Endometrium (tissue), 2 donors: ENCODE measurements around the gene S100A13.
"Not testable (repeated sequence)": the region's sequence is repeated elsewhere in the genome, so short reads cannot be mapped to it uniquely, and the experiment has no call there.

Source experiments
- FAIRE-seq: peaks from 2 replicates; lab custom pipeline; 2012; peaks lifted over from hg19 to GRCh38; lab: Jason Lieb, UNC
- donor health status: control.
- donor health status: control.

The S100A13 gene

DNA sequence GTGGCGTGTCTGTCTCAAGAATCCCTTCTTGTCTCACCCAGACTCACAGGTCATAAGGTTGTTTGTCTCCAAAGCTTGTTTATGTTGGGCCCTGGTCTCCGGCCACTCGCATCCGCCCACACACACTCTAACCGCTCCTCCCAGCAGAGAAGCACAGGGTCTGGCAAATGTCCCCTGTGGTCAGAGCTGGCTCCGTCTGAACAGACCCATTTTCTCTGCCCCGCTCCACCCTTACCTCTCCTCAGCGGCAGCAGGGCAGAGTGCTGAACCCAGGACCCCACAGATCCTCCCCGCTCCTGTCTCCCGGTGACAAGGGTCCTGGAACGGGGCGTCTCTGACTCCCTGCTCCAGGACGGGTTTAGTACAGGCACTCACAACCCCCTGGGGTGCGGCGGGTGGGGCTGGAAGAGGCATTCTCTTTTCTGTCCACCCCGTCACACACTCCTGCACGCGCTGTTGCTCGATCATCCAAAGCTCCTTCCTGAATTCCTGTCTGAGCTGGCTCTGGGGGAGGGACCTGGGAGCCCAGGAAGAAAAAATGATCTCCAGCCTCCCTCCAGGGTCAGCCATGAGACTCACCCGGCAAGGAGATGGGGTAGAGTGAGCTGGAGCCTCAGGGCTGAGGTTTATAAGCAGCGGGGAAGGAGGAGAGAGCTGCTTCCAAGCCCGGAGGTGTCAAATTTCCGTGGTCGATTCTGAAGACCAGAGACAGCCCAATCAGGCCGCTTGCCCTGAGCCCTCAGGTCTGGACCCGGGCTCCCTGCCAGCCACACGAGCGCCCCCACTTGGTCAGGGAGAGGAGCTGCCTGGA lies at the start of gene S100A13:
TSS of gene S100A13 (minus strand) at position 602 of the 811 bp plus-strand sequence. CDS start 1,033 bp downstream, outside the sequence.
- no peak for FAIRE-seq

DNA sequence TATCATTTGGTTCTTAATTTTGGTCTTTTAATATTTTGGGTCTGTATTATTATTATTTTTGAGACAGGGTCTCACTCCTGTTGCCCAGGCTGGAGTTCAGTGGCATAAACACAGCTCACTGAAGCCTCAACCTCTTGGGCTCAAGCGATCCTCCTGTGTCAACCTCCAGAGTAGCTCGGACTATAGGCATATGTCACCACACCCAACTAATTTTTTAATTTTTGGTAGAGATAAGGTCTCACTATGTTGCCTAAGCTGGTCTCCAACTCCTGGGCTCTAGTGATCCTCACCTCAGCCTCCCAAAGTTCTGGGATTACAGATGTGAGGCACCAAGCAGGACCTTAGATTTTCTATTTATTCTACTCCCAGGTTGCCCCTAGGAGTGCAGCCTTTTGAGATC lies 46.2 kb upstream of the S100A13 start:
- FAIRE-seq: no peak

DNA sequence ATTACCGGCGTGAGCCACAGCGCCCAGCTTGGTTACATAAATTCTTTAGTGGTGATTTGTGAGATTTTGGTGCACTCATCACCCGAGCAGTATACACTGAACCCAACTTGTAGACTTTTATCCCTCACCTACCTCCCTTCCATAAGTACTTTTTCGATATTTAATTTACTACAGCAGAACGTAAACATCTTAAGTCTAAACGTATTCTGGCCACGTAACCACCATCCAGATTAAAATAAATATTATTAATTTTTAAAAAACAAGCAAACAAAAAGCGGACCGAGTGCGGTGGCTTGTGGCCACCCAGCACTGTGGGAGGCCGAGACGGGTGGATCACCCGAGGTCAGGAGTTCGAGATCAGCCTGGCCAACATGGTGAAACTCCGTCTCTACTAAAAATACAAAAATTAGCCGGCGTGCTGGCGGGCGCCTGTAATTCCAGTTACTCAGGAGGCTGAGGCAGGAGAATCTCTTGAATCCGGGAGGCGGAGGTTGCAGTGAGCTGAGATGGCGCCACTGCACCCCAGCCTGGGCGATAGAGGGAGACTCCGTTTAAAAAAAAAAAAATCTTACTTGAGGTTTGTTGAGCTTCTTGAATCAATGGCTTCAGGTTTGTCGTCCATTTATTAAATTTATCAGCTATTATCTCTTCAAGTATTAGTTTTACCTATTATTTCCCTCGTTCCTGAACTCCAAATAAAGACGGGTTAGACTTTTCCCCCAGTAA lies 44.5 kb upstream of the S100A13 start:
- not testable (repeated sequence) for FAIRE-seq

DNA sequence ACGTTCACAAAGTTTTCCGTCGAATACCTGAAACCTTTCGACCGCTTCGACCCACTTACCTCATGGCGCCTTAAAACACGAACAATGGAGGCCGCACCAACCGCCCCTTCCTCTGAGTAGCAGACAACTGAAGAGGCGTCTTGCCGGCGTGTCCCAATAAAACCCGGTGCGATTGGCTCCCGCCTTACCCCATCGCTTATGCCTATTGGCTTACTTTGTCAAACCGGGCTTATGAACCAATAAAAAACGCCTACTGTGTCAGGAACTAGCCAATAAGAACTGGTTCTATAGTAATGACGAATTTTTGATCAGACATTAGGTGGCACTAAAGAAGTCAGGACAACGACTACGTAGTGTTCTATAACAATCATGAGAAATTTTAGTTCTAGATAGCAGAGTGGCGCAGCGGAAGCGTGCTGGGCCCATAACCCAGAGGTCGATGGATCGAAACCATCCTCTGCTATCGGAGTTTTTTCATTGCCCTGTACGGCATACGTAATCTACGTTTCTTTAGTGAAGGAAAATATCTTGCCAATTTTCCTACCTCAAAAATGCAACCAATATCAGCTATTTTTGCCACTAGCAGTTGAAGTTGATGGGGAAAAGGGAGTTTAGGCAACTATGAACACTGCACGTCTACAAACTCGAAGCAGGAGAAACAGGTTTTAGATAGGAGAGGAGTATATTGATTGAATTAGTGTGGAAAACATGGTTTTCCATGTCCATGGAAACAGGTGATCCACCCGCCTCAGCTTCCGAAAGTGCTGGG lies 43.7 kb upstream of the S100A13 start, which contains the start of gene ILF2:
TSS of gene ILF2 (minus strand) at position 135 of the 769 bp plus-strand sequence. CDS start at position 64, 71 bp downstream.
- FAIRE-seq: peak; percentile 99

DNA sequence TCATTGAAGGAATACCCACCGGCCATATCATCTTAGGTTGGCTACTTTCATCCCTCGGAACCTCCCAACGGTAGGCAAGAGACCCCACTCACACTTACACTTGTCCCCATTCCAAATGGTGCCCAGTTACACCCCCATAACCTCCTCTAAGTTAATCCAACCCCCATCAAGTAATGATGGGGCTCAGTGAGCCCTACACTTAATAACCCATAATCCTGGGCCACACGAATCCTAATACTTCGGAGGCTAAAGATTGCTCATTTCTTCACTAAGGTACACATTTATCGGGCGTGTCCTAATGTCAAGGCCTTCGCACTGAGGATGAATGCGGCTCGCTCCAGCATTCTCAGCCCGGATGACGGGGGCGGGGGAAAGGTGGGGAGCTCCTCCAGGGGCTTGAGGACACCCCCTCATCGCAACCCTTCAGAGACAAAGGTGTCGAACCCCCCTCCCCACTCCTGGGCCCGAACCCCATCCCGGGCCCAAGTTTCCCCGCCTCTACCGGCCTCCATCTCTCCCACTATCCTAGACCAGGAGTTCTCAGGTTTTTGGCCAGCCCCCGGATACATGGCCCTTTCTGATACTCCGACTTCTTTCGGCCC lies 43.1 kb upstream of the S100A13 start:
- FAIRE-seq: no peak

DNA sequence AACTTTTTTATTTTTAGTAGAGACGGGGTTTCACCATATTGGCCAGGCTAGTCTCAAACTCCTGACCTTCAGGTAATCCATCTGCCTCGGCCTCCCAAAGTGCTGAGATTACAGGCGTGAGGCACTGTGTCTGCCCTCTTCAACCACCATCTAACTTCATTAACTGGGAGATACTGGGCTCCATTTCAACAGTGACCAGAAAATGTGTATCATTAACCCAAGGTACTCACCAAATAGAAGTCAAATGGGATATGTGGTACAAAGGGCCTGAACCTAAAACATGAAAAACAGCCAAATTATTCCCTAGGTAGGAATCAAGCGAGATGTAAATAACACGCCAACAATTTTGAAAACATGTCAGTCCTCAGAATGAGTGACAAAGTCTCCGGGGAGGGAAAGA lies 42.3 kb upstream of the S100A13 start:
- no peak for FAIRE-seq

DNA sequence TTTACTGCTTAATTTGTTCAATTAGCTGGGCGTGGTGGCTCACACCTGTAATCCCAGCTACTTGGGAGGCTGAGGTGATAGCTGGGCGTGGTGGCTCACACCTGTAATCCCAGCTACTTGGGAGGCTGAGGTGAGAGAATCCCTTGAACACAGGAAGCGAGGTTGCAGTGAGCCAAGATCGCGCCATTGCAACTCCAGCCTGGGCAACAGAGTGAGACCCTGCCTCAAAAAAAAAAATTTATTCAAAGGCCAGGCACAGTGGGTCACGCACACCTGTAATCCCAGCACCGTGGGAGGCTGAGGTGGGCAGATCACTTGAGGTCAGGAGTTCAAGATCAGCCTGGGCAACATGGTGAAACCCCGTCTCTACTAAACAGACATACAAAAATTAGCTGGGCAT lies 41.4 kb upstream of the S100A13 start:
- FAIRE-seq: not testable (repeated sequence)

DNA sequence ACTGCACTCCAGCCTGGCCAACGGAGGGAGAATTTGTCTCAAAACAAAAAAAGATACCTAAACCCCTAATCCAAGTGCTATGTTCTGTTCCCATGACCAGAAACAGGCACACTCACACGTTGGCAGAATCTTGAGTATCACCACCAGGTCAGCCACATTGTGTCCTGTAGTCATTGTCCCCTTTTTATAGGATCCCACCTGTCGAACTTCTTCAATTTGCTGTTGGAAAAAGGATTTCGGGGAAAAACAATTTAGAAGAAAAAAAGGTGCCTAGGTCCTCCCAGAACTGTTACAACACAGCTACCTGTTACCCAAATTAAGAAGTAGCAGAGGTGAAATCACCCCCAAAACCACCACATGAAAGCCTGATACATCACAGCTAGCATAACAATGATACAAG lies 40.1 kb upstream of the S100A13 start:
- no peak for FAIRE-seq

DNA sequence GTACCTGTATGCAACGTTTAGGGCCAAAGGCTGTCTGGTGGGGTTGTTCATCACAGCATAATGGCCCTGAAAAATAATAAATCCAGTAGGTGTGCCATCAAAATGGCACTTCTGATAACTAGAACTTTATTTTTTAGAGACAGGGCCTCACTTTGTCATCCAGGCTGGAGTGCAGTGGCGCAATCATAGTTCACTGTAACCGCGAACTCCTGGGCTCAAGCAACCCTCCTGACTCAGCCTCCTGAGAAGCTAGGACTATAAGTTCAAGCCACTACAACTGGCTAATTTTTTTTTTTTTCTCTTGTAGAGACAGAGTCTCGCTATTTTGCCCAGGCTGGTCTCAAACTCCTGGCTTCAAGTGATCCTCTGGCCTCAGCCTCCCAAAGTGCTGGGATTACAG lies 35.9 kb upstream of the S100A13 start:
- no peak for FAIRE-seq

DNA sequence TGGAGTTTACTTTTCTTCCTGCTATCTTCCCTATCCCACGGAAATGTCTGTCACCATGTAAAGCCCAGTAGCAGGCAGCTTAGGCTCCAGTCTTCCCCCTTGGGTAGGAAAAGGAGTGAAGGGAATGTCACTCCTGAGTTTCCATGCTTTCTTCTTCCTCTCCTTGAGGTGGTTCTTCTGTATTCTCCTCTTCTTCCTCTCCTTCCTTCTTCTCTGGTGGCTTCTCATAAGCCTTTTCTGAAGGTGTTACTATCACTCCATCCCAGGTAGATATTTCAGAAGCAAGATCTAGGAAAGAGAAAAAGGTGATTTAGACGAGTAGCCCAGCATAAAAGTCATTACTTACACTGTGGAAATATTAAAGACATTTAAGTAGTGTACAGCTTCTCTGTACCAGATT lies 35.0 kb upstream of the S100A13 start:
- FAIRE-seq: no peak

DNA sequence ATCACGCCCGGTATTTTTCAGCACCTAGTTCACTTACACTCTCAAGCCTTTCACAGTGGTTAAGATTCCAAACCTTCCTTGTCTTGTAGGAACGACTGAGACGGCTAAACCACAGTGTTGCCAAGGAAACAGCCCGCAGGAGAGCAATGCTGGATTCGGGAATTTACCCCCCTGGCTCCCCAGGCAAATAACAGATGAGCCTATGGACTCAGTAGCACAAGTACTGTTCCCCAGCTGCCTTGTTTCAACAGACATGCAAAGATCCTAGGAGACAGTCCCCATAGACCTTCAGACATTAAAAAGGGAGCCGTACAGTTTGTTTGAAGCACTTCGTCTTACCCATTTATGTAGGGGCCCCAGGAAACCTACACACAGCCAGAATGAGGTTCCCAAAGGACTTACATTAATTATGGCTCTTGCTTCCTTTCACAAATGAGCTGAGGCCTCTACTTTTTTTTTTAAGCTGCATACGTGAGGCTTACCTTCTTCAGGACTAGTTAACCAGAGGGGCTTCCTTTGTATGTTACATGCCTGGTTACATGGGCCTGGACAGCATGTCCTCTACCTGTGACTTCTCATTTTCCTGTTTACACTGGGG lies 33.9 kb upstream of the S100A13 start:
- no peak for FAIRE-seq

DNA sequence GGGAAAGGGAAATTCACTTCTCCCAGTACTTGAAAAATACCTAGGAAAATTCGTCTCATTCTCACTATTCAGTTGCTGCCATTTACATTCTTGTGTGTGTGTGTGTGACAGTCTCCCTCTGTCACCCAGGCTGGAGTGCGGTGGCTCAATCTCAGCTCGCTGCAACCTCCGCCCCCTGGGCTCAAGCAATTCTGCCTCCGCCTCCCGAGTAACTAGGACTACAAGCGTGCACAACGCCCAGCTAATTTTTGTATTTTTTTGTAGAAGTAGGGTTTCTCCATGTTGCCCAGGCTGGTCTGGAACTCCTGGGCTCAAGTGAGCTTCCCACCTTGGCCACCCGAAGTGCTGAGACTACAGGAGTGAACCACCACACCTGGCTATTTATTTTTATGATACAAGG lies 32.4 kb upstream of the S100A13 start:
- no peak for FAIRE-seq

DNA sequence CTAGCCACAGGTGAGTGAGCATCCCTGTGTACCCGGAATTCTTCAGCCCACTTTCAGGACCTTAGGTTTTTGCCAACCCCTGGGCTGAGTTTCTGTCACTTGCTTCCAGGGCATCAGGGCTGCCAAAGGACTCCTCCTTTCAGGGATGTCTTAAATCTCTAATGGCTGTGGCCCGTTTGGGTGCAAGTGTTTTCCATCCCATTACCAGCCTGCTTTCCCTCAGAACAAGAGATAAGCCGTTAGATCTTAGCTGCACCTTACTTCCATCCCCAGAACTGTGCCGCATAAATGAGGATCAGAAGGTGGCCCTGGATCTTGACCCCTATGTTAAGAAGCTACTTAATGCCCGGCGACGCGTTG lies 31.9 kb upstream of the S100A13 start:
- no peak for FAIRE-seq

DNA sequence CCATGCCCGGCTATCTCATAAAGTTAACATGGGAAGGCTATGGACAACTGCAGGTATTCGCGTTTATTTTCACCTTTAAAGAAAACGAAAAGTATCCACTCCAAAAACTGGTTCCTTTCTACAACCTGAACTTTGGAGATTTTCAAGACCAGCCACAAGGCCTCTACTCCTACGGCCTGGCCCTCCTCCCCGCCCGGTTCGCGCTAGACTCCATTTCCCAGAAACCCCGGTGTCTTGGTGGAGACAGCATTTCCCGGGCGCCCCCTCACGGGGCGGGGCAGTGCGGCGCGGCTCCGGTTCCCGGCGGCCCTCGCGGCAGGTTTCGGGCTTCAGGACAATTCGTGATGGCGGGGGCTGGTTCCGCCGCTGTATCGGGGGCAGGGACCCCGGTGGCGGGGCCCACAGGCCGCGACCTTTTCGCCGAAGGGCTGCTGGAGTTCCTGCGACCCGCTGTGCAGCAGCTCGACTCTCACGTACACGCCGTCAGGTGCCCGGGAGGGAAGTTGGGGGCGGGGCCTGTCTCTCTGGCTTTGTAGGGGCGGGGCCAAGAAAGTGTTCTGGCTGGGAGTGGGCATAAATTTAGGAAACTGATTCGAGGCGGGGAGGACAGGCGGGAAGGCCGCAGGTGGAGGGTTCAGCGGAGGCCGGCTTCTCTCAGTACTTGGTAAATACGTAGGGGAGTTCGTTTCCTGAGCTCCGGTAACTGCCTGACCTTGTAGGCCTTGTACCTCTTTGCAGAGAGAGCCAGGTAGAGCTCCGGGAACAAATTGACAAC lies 31.3 kb upstream of the S100A13 start, which contains the start of gene SNAPIN:
TSS of gene SNAPIN (plus strand) at position 304 of the 775 bp plus-strand sequence. CDS start at position 345, 41 bp downstream.
- FAIRE-seq: no peak

DNA sequence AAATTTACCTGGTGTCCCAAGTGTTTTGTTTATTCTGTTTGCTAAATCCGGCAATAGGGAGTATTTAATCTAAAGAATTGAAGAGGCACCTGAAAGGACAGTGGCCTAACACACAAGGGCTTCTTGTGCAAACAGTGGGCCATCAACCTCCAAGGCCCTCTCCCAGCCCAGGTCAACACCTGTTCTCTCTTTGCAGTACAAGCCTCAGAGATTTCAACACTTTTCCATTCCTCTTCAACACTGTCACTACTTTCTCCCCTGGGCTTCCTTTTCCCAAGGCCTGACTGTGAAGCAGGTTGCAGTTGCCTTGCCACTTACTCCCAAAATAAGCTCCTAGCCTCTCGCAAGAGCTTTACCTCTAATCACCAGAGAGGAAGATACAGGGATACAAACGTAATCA lies 28.0 kb upstream of the S100A13 start:
- FAIRE-seq: no peak

DNA sequence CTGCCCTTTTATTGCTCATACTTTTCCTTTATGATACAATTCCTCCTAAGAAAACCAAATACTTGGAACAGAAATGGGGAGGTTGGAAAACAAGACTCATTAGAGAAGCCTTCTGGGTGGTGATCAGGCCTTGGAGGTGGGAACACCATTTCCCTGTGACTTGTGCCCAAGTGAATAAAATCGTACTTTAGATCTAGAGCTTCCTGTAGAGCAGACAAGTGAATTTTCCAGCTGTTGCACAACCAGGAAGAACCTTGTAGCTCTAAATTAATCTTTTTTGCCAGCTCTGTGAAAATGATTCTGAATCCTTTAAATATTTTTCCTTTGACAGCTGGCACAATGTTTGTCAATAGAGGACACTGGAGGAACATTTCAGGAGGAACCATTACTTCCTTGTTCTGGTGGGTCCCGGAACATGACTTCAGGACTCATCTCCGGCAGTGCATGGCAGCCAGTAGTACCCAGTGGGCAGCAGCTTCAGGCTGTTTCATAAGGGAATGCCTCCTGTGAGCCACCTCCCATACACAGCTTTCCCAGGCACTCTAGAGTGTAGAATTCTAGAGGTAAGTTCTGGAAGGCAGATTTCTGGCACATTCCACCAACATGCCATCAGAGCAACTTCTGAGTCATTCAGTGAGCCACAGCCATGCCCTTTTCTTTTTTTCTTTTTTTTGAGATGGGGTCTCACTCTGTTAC lies 25.6 kb upstream of the S100A13 start:
- FAIRE-seq: no peak

DNA sequence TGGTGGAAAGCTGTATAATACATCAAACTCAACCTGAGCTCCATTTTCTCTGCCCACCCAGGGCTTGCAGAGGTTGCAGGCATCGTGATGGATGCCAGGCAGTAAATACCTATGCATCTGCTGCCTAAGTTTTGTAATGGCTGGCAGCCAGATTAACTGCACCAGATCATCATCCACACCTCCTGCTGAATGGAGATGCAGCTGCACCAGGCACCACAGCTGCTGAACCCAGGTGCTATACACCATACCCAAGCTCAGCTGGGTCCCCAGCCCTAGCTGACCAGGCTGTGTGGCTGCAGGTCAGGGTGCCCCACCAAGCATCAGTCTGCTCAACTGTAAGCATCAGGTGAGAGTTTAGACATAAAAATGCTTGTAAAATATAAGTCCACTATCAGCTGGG lies 24.5 kb upstream of the S100A13 start:
- FAIRE-seq: no peak

DNA sequence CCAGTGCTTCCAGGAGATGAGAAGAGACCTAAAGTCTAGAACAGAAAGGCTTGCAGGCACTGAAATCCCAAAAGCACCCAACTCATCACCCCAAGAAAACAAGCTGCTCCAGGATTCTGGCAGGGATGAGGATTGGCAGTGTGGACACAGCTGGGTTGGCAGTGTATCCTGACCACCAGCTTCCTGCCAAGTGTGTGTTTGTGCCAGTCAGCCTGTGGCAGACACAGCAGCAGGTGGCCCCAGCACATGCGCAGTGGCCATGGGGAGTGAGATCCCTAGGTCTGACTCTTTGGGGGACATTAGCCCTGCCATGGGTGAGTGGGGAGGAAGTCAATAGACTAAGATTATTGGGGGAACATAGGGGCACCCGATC lies 22.5 kb upstream of the S100A13 start:
- FAIRE-seq: no peak

DNA sequence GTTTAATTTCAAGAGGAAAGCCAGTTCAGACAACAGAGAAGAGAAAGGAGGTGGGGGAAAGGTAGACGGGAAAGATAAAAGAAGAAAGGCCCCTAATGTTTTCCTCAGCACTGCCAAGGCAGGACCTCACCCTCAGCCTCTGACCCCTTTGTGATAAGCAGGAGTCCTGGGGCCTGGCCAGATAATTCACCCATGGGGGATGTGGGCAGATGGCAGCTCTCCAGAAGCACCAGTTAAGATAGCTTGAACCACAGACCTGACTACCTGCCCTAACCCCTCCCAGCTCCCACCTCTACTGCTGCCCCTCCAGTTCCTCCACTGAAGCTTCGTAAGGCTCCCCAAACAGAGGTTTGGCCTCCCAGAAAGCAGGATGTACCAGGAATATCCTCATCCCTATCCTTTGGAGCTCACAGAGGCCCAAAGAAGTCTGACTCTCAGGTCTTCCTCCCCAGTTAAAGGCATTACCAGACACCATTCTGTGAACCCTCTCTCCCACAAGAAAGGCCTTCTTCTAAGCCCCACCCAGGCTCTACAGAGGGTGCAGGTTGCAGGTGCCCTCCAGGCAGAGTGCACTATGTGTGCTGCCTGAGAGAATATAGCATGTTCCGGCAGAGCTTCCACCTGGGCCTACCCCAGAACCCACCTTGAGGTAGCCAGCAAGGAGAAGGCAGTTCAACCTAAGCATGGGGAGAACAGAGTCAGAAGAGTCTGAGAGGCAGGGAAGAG lies 22.0 kb upstream of the S100A13 start:
- FAIRE-seq: no peak
